Transverse colon (tissue), 3 donors: ENCODE measurements around the gene SLC16A3.

Experiments
- EP300 ChIP-seq: sonication (generic); formaldehyde crosslinking; IDR thresholded peaks from one replicate; pipeline ENCODE4 v1.6.1; 2017; ENCODE audit warnings: antibody characterized with exemption, low read depth
- TF ChIP-seq, protein P1 (sequence below), 5 experiments: fragments of 200-600 bp in 3 of 5; fragments of 450-650 bp in 2 of 5; sonication (generic) in 3 of 5; IDR thresholded peaks; 1 replicate in 2 of 5; 2 replicates in 3 of 5; pipeline ENCODE4 v1.5.1; 2016 to 2017; ENCODE audit warnings: antibody characterized with exemption in 5 of 5, inconsistent platforms in 3 of 5, mild to moderate bottlenecking in 2 of 5, moderate library complexity in 1 of 5

GRCh38 chr17:82240506-82241182 is 11.8 kb downstream of the SLC16A3 start:
- no peak for TF ChIP-seq EP300
- TF ChIP-seq, protein P1, sequence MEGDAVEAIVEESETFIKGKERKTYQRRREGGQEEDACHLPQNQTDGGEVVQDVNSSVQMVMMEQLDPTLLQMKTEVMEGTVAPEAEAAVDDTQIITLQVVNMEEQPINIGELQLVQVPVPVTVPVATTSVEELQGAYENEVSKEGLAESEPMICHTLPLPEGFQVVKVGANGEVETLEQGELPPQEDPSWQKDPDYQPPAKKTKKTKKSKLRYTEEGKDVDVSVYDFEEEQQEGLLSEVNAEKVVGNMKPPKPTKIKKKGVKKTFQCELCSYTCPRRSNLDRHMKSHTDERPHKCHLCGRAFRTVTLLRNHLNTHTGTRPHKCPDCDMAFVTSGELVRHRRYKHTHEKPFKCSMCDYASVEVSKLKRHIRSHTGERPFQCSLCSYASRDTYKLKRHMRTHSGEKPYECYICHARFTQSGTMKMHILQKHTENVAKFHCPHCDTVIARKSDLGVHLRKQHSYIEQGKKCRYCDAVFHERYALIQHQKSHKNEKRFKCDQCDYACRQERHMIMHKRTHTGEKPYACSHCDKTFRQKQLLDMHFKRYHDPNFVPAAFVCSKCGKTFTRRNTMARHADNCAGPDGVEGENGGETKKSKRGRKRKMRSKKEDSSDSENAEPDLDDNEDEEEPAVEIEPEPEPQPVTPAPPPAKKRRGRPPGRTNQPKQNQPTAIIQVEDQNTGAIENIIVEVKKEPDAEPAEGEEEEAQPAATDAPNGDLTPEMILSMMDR (IDR thresholded peaks at IDR 0.05) = no peak
